CD4-positive, alpha-beta T cell treated with Interleukin-6 at 100 ng/mL for 8 hours (primary cell): Measurements from ENCODE around the gene DNAJC15.

ENCODE experiments used
- DNase-seq: peaks from one replicate; pipeline ENCODE4 v3.0.0-alpha.2; 2020; ENCODE audit warnings: mixed read lengths, low spot score

DNAJC15 gene

GRCh38 chr13:43127103-43127798 is 103.9 kb downstream of the DNAJC15 start:
- no peak for DNase-seq

- DNase-seq = no peak
Measured at GRCh38 chr13:43127827-43128226, 104.4 kb downstream of the DNAJC15 start.

GRCh38 chr13:43128504-43128961 is 105.1 kb downstream of the DNAJC15 start:
- no peak for DNase-seq

GRCh38 chr13:43129066-43129465 is 105.7 kb downstream of the DNAJC15 start:
- no peak for DNase-seq

- no peak for DNase-seq
Measured at GRCh38 chr13:43129511-43130110, 106.2 kb downstream of the DNAJC15 start.

GRCh38 chr13:43132257-43132656 is 108.9 kb downstream of the DNAJC15 start:
- DNase-seq = peak; percentile 6

GRCh38 chr13:43132911-43133310 is 109.5 kb downstream of the DNAJC15 start:
- no peak for DNase-seq

GRCh38 chr13:43133792-43134191 is 110.4 kb downstream of the DNAJC15 start:
- DNase-seq = no peak

GRCh38 chr13:43134868-43135267 is 111.5 kb downstream of the DNAJC15 start:
- no peak for DNase-seq

- DNase-seq = no peak
Measured at GRCh38 chr13:43135516-43135915, 112.1 kb downstream of the DNAJC15 start.

- DNase-seq = no peak
Measured at GRCh38 chr13:43136920-43137575, 113.7 kb downstream of the DNAJC15 start.

GRCh38 chr13:43139211-43139610 is 115.8 kb downstream of the DNAJC15 start:
- no peak for DNase-seq

- DNase-seq = no peak
Measured at GRCh38 chr13:43139921-43140320, 116.5 kb downstream of the DNAJC15 start.

- DNase-seq = no peak
Measured at GRCh38 chr13:43140985-43141384, 117.6 kb downstream of the DNAJC15 start.

- no peak for DNase-seq
Measured at GRCh38 chr13:43141685-43142084, 118.3 kb downstream of the DNAJC15 start.

GRCh38 chr13:43143591-43143990 is 120.2 kb downstream of the DNAJC15 start:
- no peak for DNase-seq

GRCh38 chr13:43145534-43146196 is 122.3 kb downstream of the DNAJC15 start:
- no peak for DNase-seq

GRCh38 chr13:43146400-43146799 is 123.0 kb downstream of the DNAJC15 start:
- no peak for DNase-seq

GRCh38 chr13:43150369-43151207 is 127.2 kb downstream of the DNAJC15 start:
- DNase-seq = no peak

GRCh38 chr13:43153436-43154090 is 130.2 kb downstream of the DNAJC15 start:
- no peak for DNase-seq

GRCh38 chr13:43154156-43154651 is 130.8 kb downstream of the DNAJC15 start:
- DNase-seq = no peak
